Kasumi-1 (cell line): ENCODE results near the gene LMO2.

Experiments
- DNase-seq, 2 experiments: peaks; one replicate each; lab custom pipeline; 2025; lab: John Stamatoyannopoulos, UW

Gene LMO2

GRCh38 chr11:33889296-33889695, 2.6 kb downstream of the LMO2 start:
- peak in 1 of 2 experiments; percentile 17 for DNase-seq

GRCh38 chr11:33887886-33888285, 4.0 kb downstream of the LMO2 start:
- DNase-seq = no peak

- peak; percentile 27 to 28 for DNase-seq
Observed at GRCh38 chr11:33885338-33886005, 6.4 kb downstream of the LMO2 start.

GRCh38 chr11:33884601-33885000, 7.3 kb downstream of the LMO2 start:
- no peak for DNase-seq

GRCh38 chr11:33884035-33884434, 7.8 kb downstream of the LMO2 start:
- no peak for DNase-seq

- DNase-seq = no peak
Observed at GRCh38 chr11:33881651-33882503, 10.0 kb downstream of the LMO2 start.

- no peak for DNase-seq
Observed at GRCh38 chr11:33880979-33881378, 10.9 kb downstream of the LMO2 start.

- DNase-seq = no peak
Observed at GRCh38 chr11:33879375-33879774, 12.5 kb downstream of the LMO2 start.

- DNase-seq = no peak
Observed at GRCh38 chr11:33877038-33877437, 14.8 kb downstream of the LMO2 start.

GRCh38 chr11:33875621-33876294, 16.1 kb downstream of the LMO2 start:
- DNase-seq = no peak

GRCh38 chr11:33874910-33875490, 16.9 kb downstream of the LMO2 start:
- DNase-seq = no peak

GRCh38 chr11:33874433-33874832, 17.4 kb downstream of the LMO2 start:
- no peak for DNase-seq

GRCh38 chr11:33869481-33870422, 22.1 kb downstream of the LMO2 start:
- peak; percentile 78 to 84 for DNase-seq

- DNase-seq = no peak
Observed at GRCh38 chr11:33868647-33869461, 23.0 kb downstream of the LMO2 start.

GRCh38 chr11:33867996-33868646, 23.8 kb downstream of the LMO2 start:
- no peak for DNase-seq

- DNase-seq = no peak
Observed at GRCh38 chr11:33867561-33867960, 24.3 kb downstream of the LMO2 start.

GRCh38 chr11:33866936-33867335, 24.9 kb downstream of the LMO2 start:
- no peak for DNase-seq

- no peak for DNase-seq
Observed at GRCh38 chr11:33864479-33864878, 27.4 kb downstream of the LMO2 start.

- no peak for DNase-seq
Observed at GRCh38 chr11:33863418-33864172, 28.3 kb downstream of the LMO2 start.
